ENCODE data around the gene ATRAID.
A peak's percentile ranks its signal among the peaks of the same experiment; 100 is the strongest.
"Not testable (repeated sequence)": the region's sequence is repeated elsewhere in the genome, so short reads cannot be mapped to it uniquely, and the experiment has no call there.

ATRAID gene

GRCh38 chr2:27211943-27212625 lies at the start of gene ATRAID, which contains the start of gene SLC5A6:
ATRAID (plus strand) TSS chr2:27212041; CDS start chr2:27212369, 328 bp downstream.
SLC5A6 (minus strand) TSS chr2:27212268; CDS start chr2:27207650, 4,618 bp downstream.
- peak; percentile 88 for DNase-seq

- DNase-seq, result peak; percentile 34
These were observed 49.4 kb upstream of the ATRAID start for GRCh38 chr2:27162151-27163121.

- DNase-seq, result no peak
These were observed 46.7 kb upstream of the ATRAID start for GRCh38 chr2:27164960-27165763.

GRCh38 chr2:27170581-27171337 lies 41.1 kb upstream of the ATRAID start:
- no peak for DNase-seq

- DNase-seq, result no peak
These were observed 40.4 kb upstream of the ATRAID start for GRCh38 chr2:27171351-27171848.

- peak; percentile 50 for DNase-seq
These were observed 37.2 kb upstream of the ATRAID start for GRCh38 chr2:27174638-27175037.

GRCh38 chr2:27175330-27175729 lies 36.5 kb upstream of the ATRAID start:
- DNase-seq, result no peak

- not testable (repeated sequence) for DNase-seq
These were observed 36.1 kb upstream of the ATRAID start for GRCh38 chr2:27175781-27176180.

- no peak for DNase-seq
These were observed 34.1 kb upstream of the ATRAID start for GRCh38 chr2:27177441-27178351.

- DNase-seq, result no peak
These were observed 33.4 kb upstream of the ATRAID start for GRCh38 chr2:27178469-27178868.

- DNase-seq, result no peak
These were observed 32.4 kb upstream of the ATRAID start for GRCh38 chr2:27179344-27180000.

GRCh38 chr2:27182346-27182745 lies 29.5 kb upstream of the ATRAID start:
- peak; percentile 91 for DNase-seq

GRCh38 chr2:27184115-27184514 lies 27.7 kb upstream of the ATRAID start:
- DNase-seq, result no peak

- peak; percentile 89 for DNase-seq
These were observed 26.4 kb upstream of the ATRAID start for GRCh38 chr2:27185331-27186026.

GRCh38 chr2:27186613-27187345 lies 25.1 kb upstream of the ATRAID start:
- no peak for DNase-seq

- DNase-seq, result no peak
These were observed 21.9 kb upstream of the ATRAID start for GRCh38 chr2:27189989-27190388.

- DNase-seq, result peak; percentile 71
These were observed 20.6 kb upstream of the ATRAID start for GRCh38 chr2:27191070-27191829.

All from fibroblast of skin of right biceps (primary cell).